Hepatocyte (in vitro differentiated cells): ENCODE data around the gene BTRC. TPM values are rescaled to one million over a fixed set of nuclear protein-coding genes. Genes with fewer than 3 reads are reported as not detected.

Source experiments
- DNase-seq: peaks from one replicate; pipeline ENCODE4 v3.0.0-alpha.2; 2016; ENCODE audit warnings: low spot score
- H2AFZ ChIP-seq: fragments of 200-600 bp; sonication (generic); 2 replicates; pipeline ENCODE4 v1.6.0; 2016; ENCODE audit warnings: antibody characterized with exemption, mild to moderate bottlenecking
- H3K27ac ChIP-seq: fragments of 200-600 bp; sonication (generic); 2 replicates; pipeline ENCODE4 v1.5.1; 2016; ENCODE audit warnings: mild to moderate bottlenecking
- H3K27me3 ChIP-seq: fragments of 200-600 bp; sonication (generic); 2 replicates; pipeline ENCODE4 v1.6.1; 2016
- H3K36me3 ChIP-seq: fragments of 200-600 bp; sonication (generic); replicated peaks from 2 replicates; pipeline ENCODE4 v1.5.1; 2016; ENCODE audit warnings: low read depth; ENCODE audit not compliant: insufficient read depth
- H3K4me1 ChIP-seq: fragments of 200-600 bp; sonication (generic); 2 replicates; pipeline ENCODE4 v1.5.1; 2016; ENCODE audit warnings: mild to moderate bottlenecking, moderate library complexity; ENCODE audit not compliant: insufficient read depth
- H3K4me2 ChIP-seq: fragments of 200-600 bp; sonication (generic); 2 replicates; pipeline ENCODE4 v1.6.0; 2016
- H3K4me3 ChIP-seq: fragments of 200-600 bp; sonication (generic); 2 replicates; pipeline ENCODE4 v1.5.1; 2016; ENCODE audit warnings: mild to moderate bottlenecking
- H3K79me2 ChIP-seq: fragments of 200-600 bp; sonication (generic); 2 replicates; pipeline ENCODE4 v1.6.0; 2017; ENCODE audit warnings: mild to moderate bottlenecking
- H3K9me2 ChIP-seq: fragments of 200-600 bp; sonication (generic); replicated peaks from 2 replicates; pipeline ENCODE4 v1.6.0; 2017; ENCODE audit warnings: mild to moderate bottlenecking; ENCODE audit not compliant: insufficient read depth
- H3K9me3 ChIP-seq: fragments of 200-600 bp; sonication (generic); 2 replicates; pipeline ENCODE4 v1.5.1; 2016; ENCODE audit warnings: low read depth, mild to moderate bottlenecking
- H4K20me1 ChIP-seq: fragments of 200-600 bp; sonication (generic); 2 replicates; pipeline ENCODE4 v1.6.0; 2016; ENCODE audit warnings: mild to moderate bottlenecking; ENCODE audit not compliant: insufficient read depth, poor library complexity, severe bottlenecking
- CTCF ChIP-seq: fragments of 200-600 bp; sonication (generic); IDR thresholded peaks from 2 replicates; pipeline ENCODE4 v1.5.1; 2016; ENCODE audit warnings: antibody characterized with exemption, mild to moderate bottlenecking; ENCODE audit not compliant: poor library complexity
- EZH2 ChIP-seq: fragments of 200-600 bp; sonication (generic); IDR thresholded peaks from 2 replicates; pipeline ENCODE4 v1.6.1; 2016; ENCODE audit warnings: antibody characterized with exemption, mild to moderate bottlenecking, borderline replicate concordance
- EZH2phosphoT487 ChIP-seq: fragments of 200-600 bp; sonication (generic); IDR thresholded peaks from one replicate; pipeline ENCODE4 v1.6.1; 2018; ENCODE audit warnings: antibody characterized with exemption, mild to moderate bottlenecking, low read depth, moderate library complexity; ENCODE audit not compliant: unreplicated experiment, severe bottlenecking
- WGBS: methylation state at CpG from one replicate; pipeline ENCODE4 v1.1.6; 2016; ENCODE audit warnings: low lambda C conversion rate; ENCODE audit errors: missing lambda C conversion rate; 5-methylcytosine and 5-hydroxymethylcytosine counted together
- polyA plus RNA-seq: library from polyadenylated mRNA; unstranded; fragments of >200 nt; fragmentation: Nextera tagmentation; extraction: Ambion mirVana; gene quantifications from 2 replicates; pipeline ENCODE4 v1.2.1, GENCODE V29; 2016
- total RNA-seq: library from RNA; depleted of rRNA; stranded (reverse); fragments of >200 nt; gene quantifications from 2 replicates; pipeline ENCODE4 v1.2.3, GENCODE V29; 2014

The BTRC gene
- total and polyA plus RNA-seq, 2 experiments from 2014 or later: 14.5 to 24.3 TPM

- Histone ChIP-seq H3K4me1 (no peaks in the 10 kb centered on the region), H3K9me3 (no peaks in the 10 kb centered on the region), H3K79me2 (peaks cover 6% of the 10 kb centered on the region), H3K9me2 (no peaks in the 10 kb centered on the region), H3K36me3 (no peaks in the 10 kb centered on the region), H2AFZ (no peak overlapping the region), H3K27me3 (no peaks in the 10 kb centered on the region), H3K27ac (no peak overlapping the region), H3K4me2 (no peak overlapping the region), H4K20me1 (peaks cover 9% of the 10 kb centered on the region), H3K4me3 (no peak overlapping the region)
- 65% methylated on average over 17 of the region's 17 CpGs for WGBS
- peak; percentile 71 for DNase-seq
- no peak for TF ChIP-seq EZH2phosphoT487
- TF ChIP-seq CTCF: peak; percentile 72
Measured at GRCh38 chr10:101441541-101442455, 87.8 kb downstream of the BTRC start.

GRCh38 chr10:101442456-101442800, 88.5 kb downstream of the BTRC start:
- H4K20me1 ChIP-seq: peaks cover 9% of the 10 kb centered on the region
- no peaks in the 10 kb centered on the region for H3K36me3 ChIP-seq
- no peak overlapping the region for H3K27ac ChIP-seq
- no peak overlapping the region for H2AFZ ChIP-seq
- H3K4me2 ChIP-seq: no peak overlapping the region
- no peak overlapping the region for H3K4me3 ChIP-seq
- no peaks in the 10 kb centered on the region for H3K4me1 ChIP-seq
- no peaks in the 10 kb centered on the region for H3K27me3 ChIP-seq
- TF ChIP-seq CTCF (no peak), EZH2 (no peak), EZH2phosphoT487 (no peak)
- H3K9me3 ChIP-seq: no peaks in the 10 kb centered on the region
- WGBS: 62% methylated on average over 3 of the region's 3 CpGs
- no peaks in the 10 kb centered on the region for H3K9me2 ChIP-seq
- no peak for DNase-seq
- H3K79me2 ChIP-seq: peaks cover 6% of the 10 kb centered on the region

GRCh38 chr10:101444058-101444898, 90.3 kb downstream of the BTRC start:
- H3K27ac ChIP-seq: no peak overlapping the region

More at GRCh38 chr10:101444058-101444898, 90.3 kb downstream of the BTRC start:
- TF ChIP-seq EZH2 (no peak), EZH2phosphoT487 (no peak), CTCF (no peak)
- Histone ChIP-seq H3K9me2 (no peaks in the 10 kb centered on the region), H3K36me3 (no peaks in the 10 kb centered on the region), H2AFZ (no peak overlapping the region), H3K79me2 (peaks cover 13% of the 10 kb centered on the region), H4K20me1 (peaks cover 9% of the 10 kb centered on the region), H3K4me1 (no peaks in the 10 kb centered on the region), H3K27me3 (no peaks in the 10 kb centered on the region), H3K9me3 (no peaks in the 10 kb centered on the region), H3K4me3 (no peak overlapping the region), H3K4me2 (no peak overlapping the region)
- no peak for DNase-seq
- 78% methylated on average over 2 of the region's 2 CpGs for WGBS
